NCI-H1105 treated with DMSO at 0.1 percent for 48 hours (cell line): ENCODE results near the gene TNRC18.
A peak's percentile ranks its signal among the peaks of the same experiment; 100 is the strongest.

Experiments used
- DNase-seq: peaks from one replicate; lab custom pipeline; 2025; lab: John Stamatoyannopoulos, UW

Gene TNRC18

DNA sequence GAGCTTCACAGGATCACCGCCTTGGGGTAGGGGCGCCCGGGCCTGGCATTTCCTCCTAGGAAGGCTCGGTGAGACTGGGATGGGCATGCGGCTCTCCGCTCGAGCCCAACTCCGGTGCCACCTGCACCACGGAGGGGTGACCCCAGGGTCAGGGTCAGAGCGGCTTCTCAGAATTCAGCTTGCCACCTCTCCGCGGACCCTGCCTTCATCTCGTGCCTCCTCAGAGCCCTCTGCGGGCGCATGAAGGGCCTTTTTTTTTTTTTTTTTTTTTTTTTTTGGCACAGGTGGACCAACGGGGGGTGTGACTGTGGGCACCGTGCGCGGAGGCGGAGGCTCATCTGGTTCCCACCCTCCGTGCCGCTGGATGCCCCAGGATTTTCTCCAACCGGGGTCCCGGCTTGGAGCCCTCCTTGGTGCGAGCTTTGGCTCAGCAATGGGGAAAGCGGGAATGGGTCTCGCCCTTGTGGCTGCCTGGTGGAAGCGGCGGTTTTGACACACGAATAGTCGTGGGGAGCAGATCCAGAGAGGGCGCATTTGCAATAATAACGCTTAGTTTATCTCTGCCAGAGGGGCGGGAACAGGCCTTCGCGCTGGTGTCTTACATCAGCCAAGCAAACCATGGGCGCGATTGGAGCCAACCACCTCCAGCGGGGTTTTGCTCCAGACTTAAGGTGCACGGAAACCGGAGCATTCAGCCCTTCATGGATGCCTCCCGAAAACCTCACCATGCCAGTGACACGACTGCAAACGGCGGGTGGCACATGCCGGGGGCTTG is 5.0 kb upstream of the TNRC18 start:
- DNase-seq, result peak; percentile 72

DNA sequence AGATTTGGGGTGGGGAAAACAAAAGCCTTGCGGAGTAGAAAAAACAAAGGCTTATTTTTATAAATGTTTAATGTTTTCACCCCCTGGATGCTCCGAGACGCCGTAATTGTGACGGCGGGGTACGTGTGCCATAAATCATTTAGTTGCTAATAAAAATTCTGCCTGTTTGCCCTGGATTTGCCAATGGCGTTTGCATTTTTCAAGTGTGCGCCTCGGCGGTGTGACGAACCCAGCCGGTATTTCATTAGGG is 2.5 kb upstream of the TNRC18 start:
- peak; percentile 71 for DNase-seq

DNA sequence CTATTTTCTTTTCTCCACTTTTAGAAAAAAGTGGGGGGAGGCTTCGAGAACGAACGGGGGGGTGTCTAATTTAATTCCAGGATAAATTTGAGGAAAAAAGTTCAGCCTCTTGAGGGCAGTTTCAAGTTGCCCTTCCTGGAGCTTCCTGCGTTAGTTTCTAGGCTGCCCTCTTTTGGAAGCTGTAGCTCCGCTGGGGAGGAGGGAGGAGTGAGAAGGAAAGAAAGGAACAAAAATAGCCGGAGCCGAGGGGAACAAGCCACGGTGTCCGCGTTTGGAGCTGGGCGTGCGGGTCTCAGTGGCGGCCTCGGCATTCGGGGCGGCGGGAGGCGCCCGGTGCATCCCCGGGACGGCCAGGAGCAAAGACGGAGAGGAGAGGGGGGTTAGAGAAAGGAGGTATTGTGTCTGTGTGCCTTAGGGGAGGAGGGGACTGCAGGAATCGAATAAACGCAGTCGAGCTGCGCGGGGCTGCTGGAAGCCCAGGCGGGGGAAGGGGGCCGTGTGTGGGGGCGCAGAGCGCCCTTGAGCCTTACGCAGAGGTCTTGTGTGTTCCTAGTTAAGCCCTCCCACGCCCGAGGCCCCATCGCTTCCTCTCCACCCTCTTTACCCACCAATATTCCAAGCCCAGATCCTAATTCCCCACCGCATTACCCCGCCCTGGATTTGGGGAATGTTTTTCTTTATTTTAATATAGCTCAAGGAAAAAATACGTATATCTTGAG is 2.0 kb upstream of the TNRC18 start:
- peak; percentile 89 for DNase-seq

DNA sequence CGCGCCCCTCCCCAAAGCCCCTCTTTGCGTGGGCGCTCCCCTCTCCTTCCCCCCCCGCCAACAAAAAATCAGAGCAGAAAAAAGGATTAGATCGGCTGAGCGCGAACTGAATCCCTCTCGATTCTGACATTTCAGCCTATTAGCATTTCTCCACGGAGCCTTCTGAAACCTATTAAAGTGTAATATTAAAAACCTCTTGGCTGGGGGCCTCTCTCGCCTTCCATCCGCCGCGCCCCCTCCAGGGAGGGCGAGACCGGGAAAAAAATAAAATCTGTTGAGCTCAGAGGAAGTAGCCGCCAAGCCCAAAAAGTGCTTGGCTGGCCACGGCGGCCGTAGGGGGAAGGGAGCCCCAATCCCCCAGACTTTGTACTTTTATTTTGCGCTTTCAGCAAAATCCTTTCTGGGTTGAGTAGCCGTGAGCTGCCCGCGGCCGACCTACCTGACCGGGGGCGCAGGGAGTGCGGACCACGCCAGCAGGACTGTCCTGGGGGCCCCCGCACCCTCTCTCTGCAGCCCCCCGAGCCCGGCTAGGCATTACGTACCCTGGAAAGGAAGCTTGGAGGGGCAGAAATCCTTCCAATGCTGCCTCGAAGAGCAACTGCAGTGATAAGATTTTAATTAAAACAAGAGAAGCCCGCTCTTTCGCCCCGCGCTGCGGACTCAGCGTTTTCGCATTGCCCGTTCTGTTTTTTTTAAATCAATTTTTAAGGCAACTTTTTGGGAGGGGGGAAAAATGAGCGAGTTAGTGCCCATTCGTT is 1.3 kb upstream of the TNRC18 start:
- DNase-seq, result peak; percentile 34

- peak; percentile 98 for DNase-seq
Observed at GRCh38 chr7:5423976-5424748, 528 bp upstream of the TNRC18 start.

DNA sequence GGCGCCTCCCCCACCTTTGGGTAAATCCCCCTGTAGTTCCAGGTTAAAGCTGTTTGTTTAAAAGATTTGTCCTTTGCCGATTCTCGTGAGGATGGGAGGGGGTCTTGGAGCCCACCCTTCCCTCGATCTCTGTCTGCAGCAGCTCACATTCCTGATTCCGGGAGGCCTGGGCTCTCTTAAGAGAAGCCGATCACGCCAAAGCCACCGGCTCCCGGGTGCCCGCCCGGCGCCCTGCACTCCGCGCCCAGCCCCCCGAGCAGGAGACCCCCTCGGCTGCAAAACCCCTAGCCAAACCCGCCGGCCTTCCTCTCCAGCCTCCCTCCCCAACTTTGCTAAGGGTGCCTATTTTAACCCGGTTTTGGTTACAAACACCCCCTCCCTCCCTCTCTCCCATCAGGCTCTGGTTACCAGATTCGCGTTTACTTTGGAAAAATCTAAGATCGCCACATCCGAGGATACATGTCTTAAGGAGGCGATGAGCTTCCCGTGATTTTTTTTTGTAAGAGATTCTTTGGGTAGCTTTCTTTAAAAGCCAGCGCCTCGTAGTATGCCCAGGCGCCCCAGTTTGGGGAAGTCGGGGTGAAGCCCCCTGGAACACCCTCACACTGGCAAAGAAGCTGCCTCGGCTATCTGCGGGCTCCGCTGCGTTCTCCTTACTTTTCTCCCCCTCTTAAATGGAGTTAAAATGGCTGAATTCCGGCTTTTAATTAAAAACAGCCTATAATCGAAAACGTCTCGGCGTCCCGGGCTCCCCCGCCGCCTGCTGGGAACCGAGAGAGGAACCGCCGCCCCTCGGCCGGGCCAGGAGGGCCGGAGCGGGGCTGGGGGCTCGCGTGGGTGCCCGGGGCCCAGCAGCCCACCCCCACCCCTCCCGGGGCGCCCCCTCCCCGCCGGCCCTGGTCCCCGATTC is 983 bp downstream of the TNRC18 start:
- DNase-seq, result no peak

DNA sequence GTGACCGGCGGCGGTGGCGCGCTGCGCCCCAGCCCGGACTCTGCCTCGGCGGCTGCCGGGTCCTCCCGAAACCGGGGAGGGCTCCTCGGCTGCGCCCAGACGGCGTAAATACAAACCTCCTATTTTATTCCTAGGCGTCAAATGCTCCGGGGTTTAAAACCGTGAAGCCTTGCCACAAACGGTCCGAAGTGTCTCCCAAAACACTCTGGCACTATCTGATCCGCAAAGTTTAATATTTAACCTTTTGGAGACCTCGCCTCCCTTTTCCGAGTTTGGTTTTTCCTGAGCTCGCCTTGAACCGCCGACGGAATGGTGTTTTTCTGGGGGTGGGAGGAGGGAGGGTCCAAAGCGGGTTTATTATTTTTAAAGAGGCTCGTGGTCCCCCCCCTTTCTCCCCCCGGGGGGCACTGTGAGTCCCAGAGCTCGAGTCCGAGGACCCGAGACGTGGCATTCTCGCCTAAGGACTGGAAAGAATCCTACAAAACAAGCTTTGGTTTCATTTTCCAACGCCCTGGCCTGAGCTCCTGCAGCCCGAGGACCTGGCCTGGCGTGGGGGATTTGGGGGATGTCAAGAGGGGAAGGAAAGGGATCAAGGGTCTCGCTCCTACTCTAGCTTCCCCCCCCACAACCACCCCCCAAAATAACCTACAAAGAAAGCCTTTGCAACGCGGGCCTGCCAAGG is 1.8 kb downstream of the TNRC18 start:
- DNase-seq, result peak; percentile 11

DNA sequence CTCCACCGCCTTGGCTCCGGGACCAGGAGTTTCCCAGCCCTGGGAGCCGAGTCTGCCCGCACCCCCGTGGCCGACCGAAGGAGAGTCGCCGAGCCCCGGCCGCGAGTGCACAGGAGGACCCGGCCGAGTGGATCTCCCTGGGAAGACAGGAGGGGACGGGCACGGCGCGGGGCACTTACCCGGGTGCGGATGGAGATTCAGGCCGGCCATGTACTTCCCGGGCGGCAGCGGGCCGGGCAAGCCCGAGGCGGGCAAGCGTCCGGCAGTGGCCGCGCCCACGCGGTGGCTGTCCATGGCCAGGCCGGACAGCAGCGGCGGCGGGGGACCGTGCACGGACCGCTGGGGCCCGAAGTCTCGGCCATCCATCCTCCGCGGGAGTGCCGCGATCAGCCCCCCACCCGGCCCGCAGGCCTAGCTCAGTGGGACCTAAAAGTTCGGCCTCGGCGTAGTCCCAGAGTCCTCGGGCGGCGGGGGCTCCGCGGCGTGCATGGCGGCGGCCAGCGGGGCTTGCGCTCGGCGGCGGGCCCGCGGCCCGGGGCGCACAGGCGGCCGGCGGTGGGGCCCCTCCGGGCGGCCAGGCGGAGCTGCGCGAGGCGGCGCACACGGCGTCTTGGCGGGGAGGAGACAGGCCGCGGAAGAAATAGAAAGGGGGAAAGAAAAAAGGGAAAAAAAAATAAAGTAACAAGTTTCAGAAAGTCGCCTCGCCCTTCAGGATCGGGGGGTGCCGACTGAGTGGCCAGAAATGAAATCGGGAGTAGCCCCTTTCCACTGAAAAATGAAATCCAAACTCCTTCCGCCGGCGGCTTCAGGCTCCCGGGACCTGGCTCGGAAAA is 2.5 kb downstream of the TNRC18 start:
- DNase-seq, result peak; percentile 8

GRCh38 chr7:5420067-5420880 is 3.4 kb downstream of the TNRC18 start:
- no peak for DNase-seq

DNA sequence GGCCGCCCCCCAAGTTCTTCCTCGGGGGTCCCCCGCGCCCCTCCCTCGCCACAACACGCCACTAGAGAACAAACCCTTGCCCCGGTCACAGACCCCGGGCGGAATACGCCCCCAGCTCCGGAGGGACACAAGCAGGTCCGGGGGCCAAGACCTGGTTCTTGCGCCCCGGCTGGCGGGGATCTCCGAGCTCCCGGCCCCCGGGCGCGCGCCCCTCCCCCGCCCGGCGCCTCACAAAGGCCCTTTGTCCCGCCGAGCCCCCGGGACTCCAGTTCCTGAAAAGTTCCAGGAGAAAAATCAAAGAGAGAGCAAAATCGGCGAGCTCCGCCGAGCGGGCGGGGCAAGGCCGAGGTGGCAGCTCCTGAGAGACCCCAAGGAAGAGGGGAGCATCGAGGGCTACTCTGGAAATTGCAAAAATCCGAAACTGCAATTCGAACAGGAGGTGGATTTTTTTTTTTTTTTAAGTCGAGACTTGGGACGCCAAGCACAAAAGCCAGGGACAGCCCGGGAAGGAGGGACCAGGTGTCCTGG is 4.0 kb downstream of the TNRC18 start:
- no peak for DNase-seq

DNA sequence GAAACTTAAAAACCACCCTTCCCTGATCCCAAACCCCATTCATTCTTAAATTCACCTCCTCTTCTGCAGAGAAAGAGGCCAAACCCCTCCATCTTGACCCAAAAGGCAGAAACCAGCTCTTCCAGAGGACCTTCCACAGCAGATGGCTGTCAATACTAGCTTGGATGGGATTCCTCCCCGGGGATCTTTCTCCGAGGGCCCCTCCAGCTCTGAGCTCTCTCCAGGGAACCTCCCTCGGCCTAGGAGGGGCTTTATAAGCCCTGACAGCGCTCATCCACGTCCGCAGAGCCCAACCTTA is 5.4 kb downstream of the TNRC18 start:
- DNase-seq, result no peak

DNA sequence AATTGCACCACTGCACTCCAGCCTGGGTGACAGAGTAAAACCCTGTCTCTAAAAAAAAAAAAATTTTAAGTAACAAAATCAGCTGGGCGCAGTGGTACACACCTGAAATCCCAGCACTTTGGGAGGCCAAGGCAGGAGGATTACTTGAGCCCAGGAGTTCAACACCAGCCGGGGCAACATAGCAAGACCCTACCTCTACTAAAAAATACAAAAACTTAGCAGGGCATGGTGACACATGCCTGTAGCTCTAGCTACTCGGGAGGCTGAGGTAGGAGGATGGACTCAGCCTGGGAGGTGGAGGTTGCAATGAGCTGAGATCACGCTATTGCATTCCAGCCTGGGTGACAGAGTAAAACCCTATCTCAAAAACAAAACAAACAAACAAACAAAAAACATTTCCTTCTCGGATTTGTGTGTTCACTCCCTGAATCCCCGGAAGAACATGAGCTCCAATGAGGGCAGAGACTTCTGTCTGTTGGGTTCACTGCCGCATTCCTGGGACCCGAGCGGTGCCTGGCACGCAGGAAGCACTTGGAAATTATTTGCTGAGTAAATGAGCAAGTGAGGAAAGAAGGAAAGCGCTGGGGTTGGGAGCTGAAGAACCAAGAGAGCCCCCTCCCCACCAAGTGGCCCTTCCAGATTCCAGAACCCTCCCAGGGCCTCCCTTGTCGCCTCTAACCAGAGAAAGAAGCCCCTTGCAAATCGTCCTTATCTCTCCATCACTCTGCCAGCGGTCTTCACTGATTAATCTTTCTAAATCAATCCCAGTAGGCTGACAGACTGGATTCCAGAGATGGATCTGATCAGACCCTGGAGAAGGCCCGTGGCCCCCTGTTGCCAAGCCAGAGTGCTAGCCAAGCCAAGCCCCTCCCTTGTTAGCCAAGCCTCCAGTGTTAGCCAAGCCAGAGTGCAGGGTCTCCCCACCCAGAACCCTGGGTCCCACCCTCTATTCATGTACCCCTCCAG is 6.2 kb downstream of the TNRC18 start:
- DNase-seq, result no peak

DNA sequence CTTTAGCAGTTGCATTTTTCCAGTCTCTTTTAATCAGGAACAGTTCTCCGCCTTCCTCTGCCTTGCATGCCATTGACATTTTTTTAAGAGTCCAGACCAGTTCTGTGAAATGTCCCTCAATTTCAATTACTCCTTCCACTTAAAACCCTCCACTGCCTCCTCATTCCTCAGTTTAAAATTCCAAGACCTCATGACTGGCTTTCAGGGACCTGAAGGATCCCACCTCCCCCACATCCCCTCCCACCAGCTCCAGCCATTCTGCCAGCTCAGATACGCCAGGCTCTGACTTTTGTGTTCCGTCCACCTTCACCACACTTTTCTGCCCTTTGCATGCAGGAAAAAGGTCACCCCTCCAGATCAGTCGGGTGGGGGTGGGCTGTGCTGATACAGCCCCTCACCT is 8.7 kb downstream of the TNRC18 start:
- DNase-seq, result no peak

- DNase-seq, result no peak
Observed at GRCh38 chr7:5413449-5413786, 10.2 kb downstream of the TNRC18 start.

DNA sequence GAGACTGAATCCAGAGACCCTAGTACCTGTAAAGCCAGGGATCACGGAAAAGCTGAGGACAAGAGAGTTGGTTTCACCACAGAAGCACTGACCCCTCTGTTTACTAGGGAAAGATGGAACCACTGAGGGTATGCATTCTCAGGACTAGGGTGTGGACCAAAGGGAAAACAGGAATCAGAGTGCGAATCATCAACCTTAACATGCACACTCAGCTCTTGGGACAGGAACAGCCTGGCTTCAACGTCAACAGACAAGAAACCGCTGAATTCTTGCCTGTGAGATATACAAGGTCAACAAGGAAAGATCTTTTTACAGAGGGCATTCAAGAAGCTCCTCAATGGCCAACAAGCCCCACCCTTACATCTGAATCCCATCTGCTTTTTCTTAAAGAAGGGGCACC is 14.9 kb downstream of the TNRC18 start:
- no peak for DNase-seq

GRCh38 chr7:5406957-5407945 is 16.4 kb downstream of the TNRC18 start:
- DNase-seq, result no peak

DNA sequence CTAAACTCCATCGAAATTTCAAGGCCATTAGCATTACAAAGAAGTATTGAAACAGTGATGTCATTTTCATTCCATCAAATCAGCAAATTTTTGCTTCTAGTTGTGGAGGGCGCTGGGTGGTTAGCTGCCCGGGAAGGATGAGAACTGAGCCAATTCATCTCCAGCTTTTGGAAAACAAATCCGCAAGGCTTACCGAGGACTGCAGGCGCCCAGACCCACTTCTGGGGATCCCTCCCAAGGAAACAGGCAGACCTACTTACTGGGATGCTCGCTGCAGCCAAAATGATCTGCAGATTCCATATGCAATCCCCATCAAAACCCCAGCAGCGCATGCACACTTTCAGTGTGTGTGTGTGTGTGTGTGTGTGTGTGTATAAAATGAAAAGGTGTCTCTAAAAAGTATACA is 19.2 kb downstream of the TNRC18 start:
- DNase-seq, result no peak
